WTC11 (cell line): Measurements from ENCODE around the gene RAC3.

Experiments
- CBFB ChIP-seq: sonication (generic); formaldehyde crosslinking; IDR thresholded peaks from 2 replicates; pipeline ENCODE4 v1.8.1; 2022; ENCODE audit warnings: mild to moderate bottlenecking, low read depth, missing genetic modification reagents
- OVOL2 ChIP-seq: fragments of 250-450 bp; sonication (Bioruptor Pico); IDR thresholded peaks from 2 replicates; pipeline ENCODE4 v1.9.0; 2021; ENCODE audit warnings: mild to moderate bottlenecking, borderline replicate concordance
- SMAD4 ChIP-seq: sonication (generic); formaldehyde crosslinking; IDR thresholded peaks from 2 replicates; pipeline ENCODE4 v1.8.0; 2022; ENCODE audit warnings: mild to moderate bottlenecking, missing genetic modification reagents
- TP53 ChIP-seq: sonication (generic); formaldehyde crosslinking; IDR thresholded peaks from 2 replicates; pipeline ENCODE4 v1.8.1; 2023; ENCODE audit warnings: mild to moderate bottlenecking, missing genetic modification reagents
- ZNF121 ChIP-seq: sonication (generic); formaldehyde crosslinking; IDR thresholded peaks from 2 replicates; pipeline ENCODE4 v1.8.0; 2023; ENCODE audit warnings: missing genetic modification reagents
- ZNF219 ChIP-seq: sonication (generic); formaldehyde crosslinking; IDR thresholded peaks from 2 replicates; pipeline ENCODE4 v1.8.0; 2023; ENCODE audit warnings: missing genetic modification reagents, mild to moderate bottlenecking, borderline replicate concordance
- ZNF671 ChIP-seq: fragments of 250-450 bp; sonication (Bioruptor Pico); IDR thresholded peaks from 2 replicates; pipeline ENCODE4 v1.8.0; 2021; ENCODE audit warnings: mild to moderate bottlenecking
- TF ChIP-seq, protein P1 (sequence below): fragments of 250-450 bp; sonication (Bioruptor Pico); IDR thresholded peaks from 2 replicates; pipeline ENCODE4 v1.9.0; 2021; ENCODE audit warnings: moderate library complexity, mild to moderate bottlenecking, inconsistent platforms, borderline replicate concordance
- TF ChIP-seq, protein P2 (sequence below): fragments of 200-600 bp; IDR thresholded peaks from 2 replicates; pipeline ENCODE4 v1.8.0; 2022; ENCODE audit warnings: antibody characterized with exemption
- TF ChIP-seq, protein P3 (sequence below): sonication (generic); formaldehyde crosslinking; IDR thresholded peaks from 2 replicates; pipeline ENCODE4 v1.8.0; 2022; ENCODE audit warnings: missing genetic modification reagents
- TF ChIP-seq, protein P4 (sequence below): sonication (generic); formaldehyde crosslinking; IDR thresholded peaks from 2 replicates; pipeline ENCODE4 v1.8.0; 2022; ENCODE audit warnings: mild to moderate bottlenecking, missing genetic modification reagents
- TF ChIP-seq, protein P5 (sequence below): sonication (generic); formaldehyde crosslinking; IDR thresholded peaks from 2 replicates; pipeline ENCODE4 v1.8.1; 2023; ENCODE audit warnings: mild to moderate bottlenecking, missing genetic modification reagents, borderline replicate concordance

DNA sequence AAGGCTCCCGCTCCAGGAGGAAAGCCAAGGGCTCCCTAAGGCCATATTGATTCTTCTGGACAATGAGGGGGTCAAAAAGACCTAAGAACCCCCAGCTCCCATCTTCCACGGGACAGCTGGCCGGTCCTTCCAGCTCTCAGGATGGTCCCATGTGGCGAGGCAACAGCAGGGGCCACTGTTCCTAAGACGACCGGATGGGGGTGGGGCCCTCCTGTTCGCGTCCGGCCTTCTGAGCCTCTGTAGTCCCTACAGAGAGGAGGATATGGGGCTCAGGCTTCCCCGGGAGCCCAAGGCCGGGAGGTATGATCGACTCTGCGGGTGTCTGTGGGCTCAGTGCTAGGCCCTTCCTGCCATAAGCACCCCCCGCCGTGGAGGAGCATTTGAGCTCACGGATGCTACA lies 12.0 kb downstream of the RAC3 start:
- TF ChIP-seq, protein P1, sequence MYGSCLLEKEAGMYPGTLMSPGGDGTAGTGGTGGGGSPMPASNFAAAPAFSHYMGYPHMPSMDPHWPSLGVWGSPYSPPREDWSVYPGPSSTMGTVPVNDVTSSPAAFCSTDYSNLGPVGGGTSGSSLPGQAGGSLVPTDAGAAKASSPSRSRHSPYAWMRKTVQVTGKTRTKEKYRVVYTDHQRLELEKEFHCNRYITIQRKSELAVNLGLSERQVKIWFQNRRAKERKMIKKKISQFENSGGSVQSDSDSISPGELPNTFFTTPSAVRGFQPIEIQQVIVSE = no peak
- TF ChIP-seq, protein P2, sequence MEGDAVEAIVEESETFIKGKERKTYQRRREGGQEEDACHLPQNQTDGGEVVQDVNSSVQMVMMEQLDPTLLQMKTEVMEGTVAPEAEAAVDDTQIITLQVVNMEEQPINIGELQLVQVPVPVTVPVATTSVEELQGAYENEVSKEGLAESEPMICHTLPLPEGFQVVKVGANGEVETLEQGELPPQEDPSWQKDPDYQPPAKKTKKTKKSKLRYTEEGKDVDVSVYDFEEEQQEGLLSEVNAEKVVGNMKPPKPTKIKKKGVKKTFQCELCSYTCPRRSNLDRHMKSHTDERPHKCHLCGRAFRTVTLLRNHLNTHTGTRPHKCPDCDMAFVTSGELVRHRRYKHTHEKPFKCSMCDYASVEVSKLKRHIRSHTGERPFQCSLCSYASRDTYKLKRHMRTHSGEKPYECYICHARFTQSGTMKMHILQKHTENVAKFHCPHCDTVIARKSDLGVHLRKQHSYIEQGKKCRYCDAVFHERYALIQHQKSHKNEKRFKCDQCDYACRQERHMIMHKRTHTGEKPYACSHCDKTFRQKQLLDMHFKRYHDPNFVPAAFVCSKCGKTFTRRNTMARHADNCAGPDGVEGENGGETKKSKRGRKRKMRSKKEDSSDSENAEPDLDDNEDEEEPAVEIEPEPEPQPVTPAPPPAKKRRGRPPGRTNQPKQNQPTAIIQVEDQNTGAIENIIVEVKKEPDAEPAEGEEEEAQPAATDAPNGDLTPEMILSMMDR = no peak
- TF ChIP-seq, protein P3, sequence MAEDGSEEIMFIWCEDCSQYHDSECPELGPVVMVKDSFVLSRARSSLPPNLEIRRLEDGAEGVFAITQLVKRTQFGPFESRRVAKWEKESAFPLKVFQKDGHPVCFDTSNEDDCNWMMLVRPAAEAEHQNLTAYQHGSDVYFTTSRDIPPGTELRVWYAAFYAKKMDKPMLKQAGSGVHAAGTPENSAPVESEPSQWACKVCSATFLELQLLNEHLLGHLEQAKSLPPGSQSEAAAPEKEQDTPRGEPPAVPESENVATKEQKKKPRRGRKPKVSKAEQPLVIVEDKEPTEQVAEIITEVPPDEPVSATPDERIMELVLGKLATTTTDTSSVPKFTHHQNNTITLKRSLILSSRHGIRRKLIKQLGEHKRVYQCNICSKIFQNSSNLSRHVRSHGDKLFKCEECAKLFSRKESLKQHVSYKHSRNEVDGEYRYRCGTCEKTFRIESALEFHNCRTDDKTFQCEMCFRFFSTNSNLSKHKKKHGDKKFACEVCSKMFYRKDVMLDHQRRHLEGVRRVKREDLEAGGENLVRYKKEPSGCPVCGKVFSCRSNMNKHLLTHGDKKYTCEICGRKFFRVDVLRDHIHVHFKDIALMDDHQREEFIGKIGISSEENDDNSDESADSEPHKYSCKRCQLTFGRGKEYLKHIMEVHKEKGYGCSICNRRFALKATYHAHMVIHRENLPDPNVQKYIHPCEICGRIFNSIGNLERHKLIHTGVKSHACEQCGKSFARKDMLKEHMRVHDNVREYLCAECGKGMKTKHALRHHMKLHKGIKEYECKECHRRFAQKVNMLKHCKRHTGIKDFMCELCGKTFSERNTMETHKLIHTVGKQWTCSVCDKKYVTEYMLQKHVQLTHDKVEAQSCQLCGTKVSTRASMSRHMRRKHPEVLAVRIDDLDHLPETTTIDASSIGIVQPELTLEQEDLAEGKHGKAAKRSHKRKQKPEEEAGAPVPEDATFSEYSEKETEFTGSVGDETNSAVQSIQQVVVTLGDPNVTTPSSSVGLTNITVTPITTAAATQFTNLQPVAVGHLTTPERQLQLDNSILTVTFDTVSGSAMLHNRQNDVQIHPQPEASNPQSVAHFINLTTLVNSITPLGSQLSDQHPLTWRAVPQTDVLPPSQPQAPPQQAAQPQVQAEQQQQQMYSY (CRISPR knock-in tag) = no peak
- TF ChIP-seq, protein P4, sequence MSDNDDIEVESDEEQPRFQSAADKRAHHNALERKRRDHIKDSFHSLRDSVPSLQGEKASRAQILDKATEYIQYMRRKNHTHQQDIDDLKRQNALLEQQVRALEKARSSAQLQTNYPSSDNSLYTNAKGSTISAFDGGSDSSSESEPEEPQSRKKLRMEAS (CRISPR knock-in tag) = no peak
- TF ChIP-seq ZNF121 (CRISPR knock-in tag) = no peak
- no peak for TF ChIP-seq CBFB
- TF ChIP-seq TP53 (CRISPR knock-in tag) = no peak
- no peak for TF ChIP-seq ZNF671 (CRISPR knock-in tag)
- TF ChIP-seq, protein P5, sequence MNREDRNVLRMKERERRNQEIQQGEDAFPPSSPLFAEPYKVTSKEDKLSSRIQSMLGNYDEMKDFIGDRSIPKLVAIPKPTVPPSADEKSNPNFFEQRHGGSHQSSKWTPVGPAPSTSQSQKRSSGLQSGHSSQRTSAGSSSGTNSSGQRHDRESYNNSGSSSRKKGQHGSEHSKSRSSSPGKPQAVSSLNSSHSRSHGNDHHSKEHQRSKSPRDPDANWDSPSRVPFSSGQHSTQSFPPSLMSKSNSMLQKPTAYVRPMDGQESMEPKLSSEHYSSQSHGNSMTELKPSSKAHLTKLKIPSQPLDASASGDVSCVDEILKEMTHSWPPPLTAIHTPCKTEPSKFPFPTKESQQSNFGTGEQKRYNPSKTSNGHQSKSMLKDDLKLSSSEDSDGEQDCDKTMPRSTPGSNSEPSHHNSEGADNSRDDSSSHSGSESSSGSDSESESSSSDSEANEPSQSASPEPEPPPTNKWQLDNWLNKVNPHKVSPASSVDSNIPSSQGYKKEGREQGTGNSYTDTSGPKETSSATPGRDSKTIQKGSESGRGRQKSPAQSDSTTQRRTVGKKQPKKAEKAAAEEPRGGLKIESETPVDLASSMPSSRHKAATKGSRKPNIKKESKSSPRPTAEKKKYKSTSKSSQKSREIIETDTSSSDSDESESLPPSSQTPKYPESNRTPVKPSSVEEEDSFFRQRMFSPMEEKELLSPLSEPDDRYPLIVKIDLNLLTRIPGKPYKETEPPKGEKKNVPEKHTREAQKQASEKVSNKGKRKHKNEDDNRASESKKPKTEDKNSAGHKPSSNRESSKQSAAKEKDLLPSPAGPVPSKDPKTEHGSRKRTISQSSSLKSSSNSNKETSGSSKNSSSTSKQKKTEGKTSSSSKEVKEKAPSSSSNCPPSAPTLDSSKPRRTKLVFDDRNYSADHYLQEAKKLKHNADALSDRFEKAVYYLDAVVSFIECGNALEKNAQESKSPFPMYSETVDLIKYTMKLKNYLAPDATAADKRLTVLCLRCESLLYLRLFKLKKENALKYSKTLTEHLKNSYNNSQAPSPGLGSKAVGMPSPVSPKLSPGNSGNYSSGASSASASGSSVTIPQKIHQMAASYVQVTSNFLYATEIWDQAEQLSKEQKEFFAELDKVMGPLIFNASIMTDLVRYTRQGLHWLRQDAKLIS = no peak
- TF ChIP-seq SMAD4 (CRISPR knock-in tag) = no peak
- TF ChIP-seq ZNF219 (CRISPR knock-in tag) = no peak
- TF ChIP-seq OVOL2 (CRISPR knock-in tag) = no peak
